Kidney capillary endothelial cell (primary cell): ENCODE measurements around the gene FIGLA.

Experiments used
- DNase-seq: peaks from one replicate; pipeline ENCODE4 v3.0.0-alpha.2; 2018; ENCODE audit warnings: low spot score

The FIGLA gene, protein sequence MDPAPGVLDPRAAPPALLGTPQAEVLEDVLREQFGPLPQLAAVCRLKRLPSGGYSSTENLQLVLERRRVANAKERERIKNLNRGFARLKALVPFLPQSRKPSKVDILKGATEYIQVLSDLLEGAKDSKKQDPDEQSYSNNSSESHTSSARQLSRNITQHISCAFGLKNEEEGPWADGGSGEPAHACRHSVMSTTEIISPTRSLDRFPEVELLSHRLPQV

DNA sequence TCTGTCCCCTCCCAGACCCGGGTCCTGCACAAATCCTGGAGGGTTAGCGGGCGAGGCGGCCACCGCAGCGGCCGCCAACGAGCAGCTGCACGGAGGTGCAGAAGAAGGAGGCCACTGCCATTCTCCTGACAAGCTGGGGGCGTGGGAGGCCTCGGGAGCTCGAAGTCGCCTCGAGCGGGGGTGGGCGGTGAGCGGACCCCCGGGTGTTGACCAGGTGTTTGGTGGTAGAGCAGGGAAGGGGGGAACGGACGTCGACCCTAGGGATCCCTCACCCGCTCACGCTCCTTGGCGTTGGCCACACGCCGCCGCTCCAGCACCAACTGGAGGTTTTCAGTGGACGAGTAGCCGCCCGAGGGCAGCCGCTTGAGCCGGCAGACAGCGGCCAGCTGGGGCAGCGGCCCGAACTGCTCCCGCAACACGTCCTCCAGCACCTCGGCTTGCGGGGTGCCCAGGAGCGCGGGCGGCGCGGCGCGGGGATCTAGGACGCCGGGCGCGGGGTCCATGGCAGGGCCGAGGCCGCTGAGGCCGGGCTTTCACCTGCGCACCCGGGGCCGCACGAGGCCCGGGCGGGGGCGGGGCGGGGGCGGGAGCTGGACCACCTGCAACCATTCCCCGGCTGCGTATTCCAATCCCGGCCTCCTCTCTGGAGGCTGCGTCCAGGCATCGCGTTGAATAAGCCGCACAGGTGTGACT, at the start of gene FIGLA:
Gene FIGLA, minus strand, starts transcription at position 508 of the 693 bp plus-strand sequence. Its CDS starts 5 bp downstream, at position 503.
- DNase-seq: no peak

DNA sequence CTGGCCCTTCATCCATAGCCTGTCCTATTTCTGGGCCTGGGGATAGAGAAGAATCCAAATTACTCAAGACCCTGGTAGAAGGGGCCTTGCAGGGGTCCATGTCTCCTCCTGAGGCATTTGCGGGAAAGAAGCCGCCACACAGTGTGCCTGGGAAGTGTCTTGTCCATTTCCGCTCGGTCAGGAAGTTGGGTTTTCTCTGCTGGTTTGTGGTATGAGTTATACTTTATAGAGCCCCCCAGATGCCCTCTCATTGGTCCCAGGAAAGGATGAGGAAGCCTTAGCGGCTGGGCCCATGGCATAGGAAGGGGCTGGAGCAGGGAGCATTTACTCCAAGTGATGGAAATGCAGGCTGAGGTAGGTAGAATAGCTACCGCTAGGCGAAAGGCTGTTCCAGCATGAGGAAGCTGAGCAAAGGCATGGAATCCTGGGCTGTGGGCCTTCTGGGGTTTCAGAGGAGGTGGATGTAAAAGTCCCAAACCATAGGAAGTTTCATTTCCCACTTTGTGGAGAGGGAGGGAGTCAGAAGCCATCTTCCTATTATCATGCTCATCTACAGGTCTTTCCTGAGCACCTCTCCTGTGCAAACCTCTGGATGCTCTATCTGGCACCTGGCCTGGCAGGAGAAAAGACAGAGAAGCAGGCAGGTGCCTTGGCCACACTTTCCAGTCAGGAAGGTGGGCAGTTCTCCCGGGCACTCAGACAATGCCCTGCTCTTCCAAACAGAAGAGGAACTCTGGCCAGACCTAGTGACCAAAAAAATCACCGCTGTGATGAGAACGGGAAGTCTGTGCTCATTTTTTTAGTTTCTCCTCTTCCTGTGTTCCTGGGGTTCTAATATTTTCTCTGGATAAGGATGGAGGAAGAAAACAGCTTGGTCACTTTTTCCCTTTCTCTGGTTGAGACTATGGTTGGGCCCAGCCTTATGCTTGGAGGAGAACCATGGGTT, 47.8 kb upstream of the FIGLA start:
- no peak for DNase-seq

DNA sequence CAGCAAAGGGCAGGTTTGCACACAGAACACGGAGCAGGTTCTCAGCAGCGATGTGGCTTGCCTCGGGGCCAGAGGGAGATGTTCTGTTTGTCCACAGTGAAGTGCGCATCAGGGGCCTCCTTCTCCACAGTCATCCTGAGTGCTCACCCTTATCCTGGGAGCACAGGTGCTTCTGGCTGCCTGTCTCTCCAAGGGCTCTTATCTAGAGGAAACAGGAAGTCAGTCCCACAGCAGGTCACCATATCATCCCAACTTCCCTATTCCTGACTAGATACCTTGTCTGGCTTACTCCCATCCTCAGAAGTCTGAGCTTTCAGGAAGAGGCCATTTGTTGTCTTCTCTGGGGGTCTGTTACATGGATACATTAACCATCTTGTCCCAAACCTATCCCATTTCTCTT, 45.2 kb upstream of the FIGLA start, which contains the start of gene CD207:
Gene CD207, minus strand, starts transcription at position 174 of the 400 bp plus-strand sequence. Its CDS starts 40 bp downstream, at position 134.
- DNase-seq: no peak

DNA sequence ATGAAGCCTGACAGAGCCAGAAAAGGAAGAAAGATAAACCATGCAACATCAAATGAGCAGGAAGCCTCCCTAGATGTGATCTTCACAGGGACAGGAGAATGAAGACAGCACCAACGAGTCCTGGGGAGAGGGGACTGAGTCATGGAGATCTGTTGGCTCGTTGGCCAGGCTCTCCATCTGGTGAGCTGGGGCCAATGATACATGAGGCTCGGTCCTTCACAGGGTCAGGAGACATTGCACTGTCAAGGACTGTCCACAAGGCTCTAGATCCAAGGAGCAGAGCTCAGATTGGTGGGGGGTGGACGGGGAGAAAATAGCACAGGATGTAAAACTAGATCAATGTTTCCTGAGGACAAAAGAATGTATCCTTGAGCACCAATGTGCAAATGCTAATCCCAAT, 44.4 kb upstream of the FIGLA start:
- no peak for DNase-seq

DNA sequence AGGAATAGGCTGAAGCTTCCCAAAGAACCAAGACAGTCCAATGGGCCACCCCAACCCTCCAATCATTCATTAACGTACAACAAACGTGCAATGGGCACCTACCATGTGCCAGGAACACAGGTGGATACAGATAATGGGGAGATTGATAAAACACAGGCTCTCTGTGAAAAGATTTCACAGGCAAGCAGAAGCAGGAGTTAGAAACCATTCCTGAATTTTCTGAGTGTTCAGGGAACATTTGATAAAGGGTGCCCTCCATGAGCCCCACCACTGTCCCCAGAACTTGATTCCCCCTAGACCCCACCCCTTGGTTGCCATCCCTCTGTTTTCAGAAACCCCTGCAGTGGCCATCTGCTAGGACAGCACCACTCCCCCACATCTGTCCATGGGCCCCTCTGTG, 43.7 kb upstream of the FIGLA start:
- no peak for DNase-seq

DNA sequence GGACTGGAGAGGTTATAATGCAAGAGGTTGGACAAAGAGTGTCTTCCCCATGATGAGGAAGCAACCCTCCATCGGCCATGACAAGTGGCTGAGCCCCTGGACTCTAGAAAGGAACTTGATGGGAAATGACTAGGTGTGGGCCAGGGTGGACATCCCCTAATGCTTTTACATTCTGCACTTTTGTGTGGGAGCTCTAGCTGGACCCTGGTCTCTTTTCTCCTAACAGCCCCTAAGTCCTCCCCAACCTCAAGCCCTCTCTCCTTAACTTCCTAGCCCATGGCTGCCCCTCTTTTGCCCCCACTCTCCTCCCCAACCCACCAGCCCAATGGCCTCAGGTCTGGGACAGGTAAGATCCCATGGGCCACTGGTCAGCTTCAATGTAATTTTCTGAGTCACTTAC, 42.8 kb upstream of the FIGLA start:
- no peak for DNase-seq

DNA sequence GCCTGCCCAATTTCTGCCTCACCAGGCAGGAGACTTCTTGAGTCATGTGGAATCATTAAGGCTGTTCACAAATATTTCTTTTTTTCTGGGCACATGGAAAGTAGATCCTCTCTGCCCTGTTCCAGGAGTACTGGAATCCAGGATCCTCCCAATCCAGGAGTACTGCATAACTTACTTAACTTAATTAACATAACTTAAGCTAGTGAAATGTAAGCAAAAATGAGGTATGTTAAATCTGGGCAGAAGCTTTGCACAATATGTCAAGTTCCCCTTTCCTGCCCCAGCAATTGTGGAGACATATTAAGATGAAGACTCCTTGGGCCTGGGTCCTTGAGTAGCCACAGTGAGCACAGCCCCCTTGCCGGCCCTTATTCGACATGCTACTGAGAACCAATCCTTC, 41.9 kb upstream of the FIGLA start:
- no peak for DNase-seq

DNA sequence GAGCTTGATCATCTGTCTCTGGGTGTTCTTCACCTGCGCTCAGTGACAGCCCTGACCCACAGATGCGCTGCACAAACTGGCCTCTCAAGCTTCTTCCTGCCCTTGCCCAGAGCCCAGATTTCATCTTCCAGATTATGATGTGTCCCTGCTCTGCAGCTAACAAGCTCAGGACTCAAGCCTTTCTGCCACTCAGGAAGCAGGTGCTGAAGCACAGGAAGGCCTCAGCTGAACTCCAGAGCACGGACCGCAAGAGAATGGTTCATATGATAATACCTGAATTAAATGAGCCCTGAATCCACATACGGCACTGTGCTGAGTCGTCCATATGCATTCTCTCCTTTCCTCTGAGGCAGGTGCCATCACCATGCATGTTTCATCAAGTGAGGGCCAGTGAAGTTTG, 41.4 kb upstream of the FIGLA start:
- no peak for DNase-seq

DNA sequence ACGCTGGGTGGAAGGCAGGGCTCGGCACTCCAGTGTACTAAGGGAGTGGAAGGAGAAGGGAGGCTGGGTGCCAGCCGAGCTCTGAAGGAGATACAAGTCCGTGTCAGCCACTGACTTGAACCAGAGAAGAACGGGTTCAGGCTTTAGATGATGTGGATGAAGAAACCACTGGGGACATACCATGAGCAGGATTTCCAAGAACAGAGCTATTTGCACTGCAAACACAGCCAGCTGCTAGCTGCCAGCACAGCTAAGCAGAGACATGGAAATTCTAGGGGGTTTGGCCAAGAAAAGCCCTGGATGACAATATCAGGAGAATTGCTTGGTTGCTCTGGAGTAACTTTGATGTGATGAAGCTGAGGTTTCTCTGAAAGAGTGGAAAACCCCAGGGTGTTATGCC, 39.9 kb upstream of the FIGLA start:
- DNase-seq: no peak

DNA sequence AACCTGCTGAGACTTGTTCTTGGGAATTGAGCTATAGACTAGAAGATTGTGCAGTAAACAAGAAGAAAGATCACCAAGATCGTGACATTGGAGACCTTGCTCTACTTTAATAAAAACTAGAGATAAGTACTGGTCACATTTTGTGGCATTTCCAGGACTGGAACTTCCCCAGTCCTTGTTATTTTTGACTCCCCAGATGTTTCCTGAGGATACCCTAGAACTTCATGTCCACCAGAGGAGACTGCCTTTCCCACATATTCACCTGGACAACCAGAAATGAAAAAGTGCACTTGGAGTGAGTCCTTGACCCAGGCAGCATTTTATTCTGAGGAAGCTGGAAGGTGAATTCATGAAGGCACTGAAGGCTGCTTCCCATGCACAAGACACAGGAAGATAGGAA, 39.5 kb upstream of the FIGLA start:
- no peak for DNase-seq

DNA sequence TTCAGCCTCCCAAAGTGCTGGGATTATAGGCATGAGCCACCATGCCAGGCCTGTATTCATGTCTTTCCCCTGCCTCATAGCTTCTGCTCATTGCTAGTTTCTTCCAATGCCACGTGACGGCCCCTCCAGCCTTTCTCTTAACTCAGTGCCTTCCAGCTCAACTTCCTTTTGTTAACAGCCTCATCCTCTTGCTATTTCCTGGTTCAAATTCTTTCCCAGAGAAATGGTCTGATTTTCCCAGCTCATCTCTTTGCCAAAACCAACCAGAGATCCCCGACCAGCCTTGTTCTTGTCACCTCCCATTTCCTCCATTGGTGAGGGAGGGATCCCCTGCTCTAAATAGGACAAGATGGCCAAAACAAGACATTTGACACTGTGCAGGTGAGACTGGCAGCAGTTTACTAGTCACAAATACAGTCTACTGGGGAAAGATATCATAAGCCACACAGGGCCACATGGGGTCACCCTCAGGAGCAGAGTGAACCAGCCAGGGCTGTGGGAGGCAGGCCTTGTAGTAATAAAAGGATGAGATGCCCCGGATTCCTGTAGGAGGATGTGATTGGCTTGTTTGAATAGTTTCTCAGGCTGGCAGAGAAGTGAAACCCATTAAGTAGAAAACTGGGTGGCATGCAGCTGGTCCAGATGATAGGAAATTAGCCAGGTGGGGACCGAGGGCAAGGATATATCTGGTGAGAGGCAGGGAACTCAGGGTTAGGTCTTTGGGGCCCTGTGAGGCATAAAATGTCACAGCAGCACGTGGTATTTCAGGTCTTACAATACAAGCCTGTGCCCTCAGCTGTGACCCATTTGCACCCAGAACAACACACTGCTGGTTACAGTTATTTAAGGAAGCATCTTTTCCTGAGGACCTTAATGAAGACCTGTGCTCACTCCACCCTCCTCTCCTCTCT, 38.7 kb upstream of the FIGLA start:
- DNase-seq: peak; percentile 95

DNA sequence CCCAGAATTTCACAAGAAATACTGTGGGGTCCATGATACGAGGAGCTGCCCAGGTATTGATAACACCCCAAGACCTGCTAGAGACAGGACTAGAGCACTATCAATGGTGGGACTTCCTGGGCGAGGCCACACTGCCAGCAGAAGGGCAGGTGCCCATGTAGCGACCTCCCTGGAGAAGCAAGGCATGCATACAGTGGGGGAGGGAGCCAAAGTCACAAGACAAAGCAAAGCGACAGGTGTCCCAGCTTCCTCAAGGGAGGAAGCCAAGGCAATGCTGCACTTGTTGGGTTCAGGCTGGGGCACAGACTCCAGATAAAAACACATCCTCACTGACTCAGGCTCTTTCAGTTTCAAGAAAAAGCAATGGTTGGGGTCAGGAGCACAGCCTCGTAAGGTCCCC, 37.7 kb upstream of the FIGLA start:
- no peak for DNase-seq

DNA sequence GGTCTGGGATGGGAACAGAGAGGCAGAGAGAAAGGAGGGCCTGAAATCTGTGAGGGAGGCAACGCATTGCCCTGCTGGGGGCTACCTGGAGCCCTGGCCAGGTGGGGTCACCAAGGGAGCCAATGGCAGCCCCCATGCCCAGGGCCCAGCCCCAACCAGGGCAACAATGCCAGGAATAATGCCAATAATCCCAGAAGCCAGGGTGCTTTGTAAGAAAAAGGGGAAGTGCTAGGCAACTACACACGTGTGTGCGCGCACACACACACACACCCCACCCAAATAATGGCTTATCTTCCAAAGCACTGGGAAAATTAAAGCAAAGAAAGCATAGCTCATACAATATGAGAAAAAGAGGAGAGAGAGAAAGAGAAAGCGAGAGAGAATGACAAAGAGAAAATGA, 36.9 kb upstream of the FIGLA start:
- no peak for DNase-seq

DNA sequence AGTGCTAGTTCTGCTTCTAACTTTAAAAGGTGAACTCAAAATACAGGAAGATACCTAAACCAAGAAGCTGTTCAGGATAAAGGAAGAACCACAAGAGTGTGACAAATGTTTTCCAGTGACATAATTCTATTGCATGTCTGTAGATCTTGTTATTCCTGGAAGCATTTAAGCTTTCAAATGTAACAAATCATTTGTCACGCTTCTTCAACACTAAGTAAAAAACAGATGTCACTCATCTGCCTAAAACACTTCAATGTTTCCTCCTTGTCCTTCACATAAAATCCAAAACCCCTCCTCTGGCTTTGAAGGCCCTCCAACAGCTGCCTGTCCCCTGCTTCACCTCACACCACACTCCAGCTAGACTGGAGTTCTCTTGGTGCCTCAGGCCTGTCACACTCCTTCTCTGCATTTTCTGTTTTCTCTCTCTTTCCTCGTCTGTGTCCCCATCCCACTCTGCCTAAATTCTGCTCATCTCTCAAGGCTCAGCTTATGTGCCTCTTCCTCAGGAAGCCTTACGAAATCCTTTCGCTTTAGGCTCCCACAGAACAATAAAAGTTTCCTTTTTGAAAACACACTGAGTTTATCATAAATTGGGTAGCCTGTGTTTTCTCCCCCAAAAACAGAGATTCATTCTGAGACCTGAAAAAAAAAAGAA, 36.4 kb upstream of the FIGLA start:
- no peak for DNase-seq

DNA sequence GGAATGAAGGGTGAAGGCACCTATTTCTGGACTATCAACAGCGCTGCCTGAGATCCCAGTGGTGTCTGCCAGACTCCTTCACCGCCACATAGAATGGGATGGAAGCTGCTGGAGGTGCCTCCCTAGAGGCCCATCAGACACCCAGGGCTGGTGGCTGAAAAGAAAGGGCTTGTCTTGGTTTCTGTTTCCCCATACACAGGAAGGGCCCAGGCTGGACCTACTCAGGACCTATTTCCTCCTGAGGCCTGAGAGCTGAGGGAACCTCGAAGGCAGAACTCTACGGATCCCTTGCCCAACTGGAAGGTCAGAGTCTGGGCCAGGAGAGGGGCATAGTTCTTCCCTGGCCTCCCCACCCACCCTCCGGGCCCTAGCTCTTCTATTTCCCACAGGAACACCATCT, 32.8 kb upstream of the FIGLA start:
- no peak for DNase-seq

DNA sequence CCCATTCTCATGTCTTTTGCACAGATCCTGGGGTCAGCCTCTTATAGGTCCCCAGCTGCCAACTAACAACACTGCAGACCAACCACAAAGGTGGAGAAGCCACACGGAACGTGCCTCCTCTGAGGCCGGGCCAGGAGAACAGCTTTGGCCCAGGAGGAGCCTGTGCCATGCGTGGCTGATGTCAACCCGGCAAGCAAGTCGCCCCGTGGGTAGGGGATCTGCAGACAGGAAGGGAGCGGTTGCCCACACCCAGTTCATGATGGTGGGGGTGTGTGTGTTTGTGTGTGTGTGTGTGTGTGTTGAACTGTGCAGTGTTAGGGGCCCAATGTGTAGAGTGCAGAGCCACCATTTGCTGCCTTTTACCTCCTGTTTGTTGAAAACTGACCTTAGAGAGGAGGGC, 32.4 kb upstream of the FIGLA start:
- DNase-seq: no peak

DNA sequence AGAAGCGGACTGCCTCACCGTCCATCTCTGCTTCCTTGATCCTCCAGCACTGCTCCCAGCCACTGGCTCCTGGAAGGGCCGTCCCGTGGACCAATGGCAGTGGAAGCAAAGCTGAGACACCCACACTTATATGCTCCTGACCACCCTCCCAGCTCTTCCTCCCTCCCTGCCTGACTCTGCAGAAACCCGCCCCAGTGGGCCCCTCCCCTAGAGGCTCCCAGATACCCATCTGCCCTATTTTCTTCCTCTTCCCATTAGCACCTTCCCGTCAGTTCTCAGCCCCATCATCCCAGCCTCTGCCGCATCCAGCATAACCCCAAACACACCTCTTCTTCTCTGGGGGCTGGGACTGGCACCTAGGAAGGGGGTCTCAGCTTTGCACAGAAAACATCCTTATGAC, 30.1 kb upstream of the FIGLA start, which contains the start of gene CLEC4F:
Gene CLEC4F, minus strand, starts transcription at position 101 of the 400 bp plus-strand sequence. Its CDS starts 76 bp downstream, at position 25.
- no peak for DNase-seq

DNA sequence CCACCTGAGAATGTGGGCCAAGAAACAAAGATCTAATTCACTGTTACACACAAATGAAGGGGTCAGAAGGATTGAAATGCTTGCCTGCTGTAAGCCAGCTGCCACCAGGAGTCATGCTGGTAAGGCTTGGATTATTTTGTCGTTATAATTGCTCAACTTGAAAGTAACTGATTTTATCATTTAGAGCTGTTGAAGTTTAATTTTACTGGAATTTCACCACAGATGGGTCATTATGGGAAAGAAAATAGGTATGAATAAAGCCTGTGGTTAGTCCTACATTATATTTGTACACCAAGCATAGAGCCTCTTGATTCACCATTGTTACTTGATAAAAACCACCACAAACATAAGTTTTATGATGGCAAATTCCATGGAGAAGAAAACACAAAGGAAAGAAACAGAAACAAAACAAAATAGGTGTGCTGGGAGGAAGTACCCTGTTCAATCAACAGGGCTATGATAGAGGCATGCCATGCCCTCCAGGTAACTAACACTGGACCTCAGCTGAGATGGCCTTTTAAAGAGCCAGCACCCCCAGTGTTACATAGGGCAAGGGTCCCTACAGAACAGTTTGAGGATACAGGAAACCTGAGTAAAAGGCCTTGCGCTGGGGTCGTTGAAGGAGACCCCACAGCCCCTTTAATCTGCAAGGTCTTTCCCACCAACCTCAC, 27.0 kb upstream of the FIGLA start:
- no peak for DNase-seq

DNA sequence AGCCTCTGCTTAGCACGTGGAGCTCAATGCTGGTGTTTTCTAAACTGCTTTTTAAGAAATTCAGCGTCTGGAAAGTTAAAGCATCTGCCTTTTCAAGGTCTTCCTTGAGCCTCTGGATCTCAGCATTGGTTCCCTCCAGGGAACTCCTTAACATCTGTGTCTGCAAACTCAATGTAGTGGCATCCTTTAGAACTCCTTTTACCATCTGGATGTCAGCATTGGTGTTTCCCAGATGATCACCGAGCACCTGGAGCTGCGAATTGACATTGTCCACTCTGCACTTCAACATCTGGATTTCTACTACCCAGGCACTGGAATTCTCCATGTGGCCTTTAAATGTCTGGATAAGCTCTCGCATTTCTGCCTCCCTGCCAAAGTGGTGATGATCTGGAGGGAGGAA, 26.3 kb upstream of the FIGLA start:
- no peak for DNase-seq
